Mesodermal cell (in vitro differentiated cells): ENCODE measurements around the gene CCNL2.
A peak's percentile ranks its signal among the peaks of the same experiment; 100 is the strongest.
"Not testable (repeated sequence)": the region's sequence is repeated elsewhere in the genome, so short reads cannot be mapped to it uniquely, and the experiment has no call there.

Experiments
- H3K27ac ChIP-seq: 2 replicates; pipeline ENCODE4 v1.7.0; 2013; ENCODE audit warnings: mild to moderate bottlenecking, low read depth, low read length, moderate library complexity; ENCODE audit not compliant: severe bottlenecking
- H3K36me3 ChIP-seq: 2 replicates; pipeline ENCODE4 v1.7.1; 2013; ENCODE audit warnings: mild to moderate bottlenecking, low read length, moderate library complexity; ENCODE audit not compliant: control insufficient read depth, insufficient read depth
- H3K4me1 ChIP-seq: one replicate; pipeline ENCODE4 v1.7.1; 2013; ENCODE audit warnings: mild to moderate bottlenecking, low read length; ENCODE audit not compliant: insufficient read depth, control insufficient read depth, poor library complexity, severe bottlenecking
- H3K4me3 ChIP-seq: 2 replicates; pipeline ENCODE4 v1.7.0; 2013; ENCODE audit warnings: low read length, control low read depth, mild to moderate bottlenecking; ENCODE audit not compliant: insufficient read depth, poor library complexity, severe bottlenecking; ENCODE audit errors: extremely low read depth
- H3K9me3 ChIP-seq: 2 replicates; pipeline ENCODE4 v1.7.1; 2013; ENCODE audit warnings: mild to moderate bottlenecking, low read length, moderate library complexity; ENCODE audit not compliant: control insufficient read depth
- WGBS, 2 experiments: methylation state at CpG; one replicate each; pipeline ENCODE4 v1.1.5; 2013; ENCODE audit warnings: missing lambda C conversion rate in 2 of 2; ENCODE audit not compliant: insufficient coverage in 2 of 2; 5-methylcytosine and 5-hydroxymethylcytosine counted together

Gene CCNL2

DNA sequence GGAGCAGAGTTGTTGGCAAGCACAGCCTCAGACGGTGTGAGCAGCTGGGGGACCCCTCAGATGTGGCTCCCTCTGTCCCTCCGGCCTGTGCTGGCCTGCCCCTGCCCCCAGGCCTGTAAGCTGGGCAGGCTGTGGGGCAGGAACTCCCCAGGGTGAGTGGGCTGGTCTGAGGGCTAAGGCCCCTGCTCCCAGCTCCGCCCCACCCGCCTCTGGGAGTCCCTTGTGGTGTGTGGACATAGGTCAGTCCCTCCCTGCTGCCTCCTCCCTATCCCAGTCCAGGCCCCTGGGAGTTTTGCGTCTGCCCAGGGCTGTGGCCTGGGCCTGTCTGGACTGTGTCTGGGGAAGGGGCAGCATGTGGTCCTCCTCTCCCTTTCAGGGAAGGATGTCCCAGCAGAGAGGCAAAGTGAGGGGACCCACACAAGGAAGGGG is 32.7 kb upstream of the CCNL2 start:
- H3K36me3 ChIP-seq, result no peaks in the 10 kb centered on the region
- H3K9me3 ChIP-seq, result no peaks in the 10 kb centered on the region
- peaks cover 67% of the 10 kb centered on the region for H3K4me1 ChIP-seq
- WGBS, 2 experiments, result 10 to 22% methylated on average over 1 to 5 of the region's 5 CpGs
- peak overlapping the region; percentile 93 for H3K27ac ChIP-seq
- no peak overlapping the region for H3K4me3 ChIP-seq

DNA sequence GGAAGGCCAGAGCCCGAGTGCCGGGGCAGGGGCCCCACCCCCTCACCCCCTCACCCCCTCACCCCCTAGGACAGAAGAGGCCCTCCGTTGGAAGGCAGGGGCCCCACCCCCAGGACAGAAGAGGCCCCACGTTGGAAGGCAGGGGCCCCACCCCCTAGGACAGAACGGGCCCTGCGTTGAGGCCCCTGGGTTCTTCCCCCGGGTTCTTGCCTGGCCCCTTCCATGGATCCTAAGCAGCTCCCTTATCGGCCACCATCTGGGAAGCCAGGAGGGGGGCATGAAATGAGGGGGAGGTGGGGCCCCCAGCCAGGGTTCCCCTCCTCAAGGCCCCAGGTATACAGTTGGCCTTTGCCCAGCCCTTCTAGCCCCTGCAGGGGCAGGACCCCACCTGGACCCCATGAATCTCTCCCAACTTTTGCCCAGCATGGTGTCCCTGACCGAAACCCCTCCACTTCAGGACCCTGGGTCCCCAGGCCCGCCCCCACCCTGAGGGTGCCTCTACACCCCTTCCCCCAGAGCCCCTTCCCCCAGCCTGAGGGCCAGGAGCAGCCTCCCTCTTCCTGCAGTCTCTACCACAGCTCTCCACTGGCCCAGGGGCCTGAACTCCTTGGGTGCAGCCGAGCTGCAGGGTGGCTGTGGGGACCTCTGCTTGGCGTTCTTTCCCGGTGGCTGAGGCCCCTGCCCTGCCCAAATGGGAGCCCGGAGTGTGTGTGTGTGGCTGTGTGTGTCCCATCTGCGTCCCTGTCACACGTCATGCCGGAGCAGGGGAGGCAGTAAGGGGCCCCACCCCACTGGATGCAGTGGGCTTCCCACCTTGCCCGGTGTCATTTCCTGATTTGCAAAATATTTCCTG is 32.1 kb upstream of the CCNL2 start:
- H3K27ac ChIP-seq, result peak overlapping the region; percentile 93

DNA sequence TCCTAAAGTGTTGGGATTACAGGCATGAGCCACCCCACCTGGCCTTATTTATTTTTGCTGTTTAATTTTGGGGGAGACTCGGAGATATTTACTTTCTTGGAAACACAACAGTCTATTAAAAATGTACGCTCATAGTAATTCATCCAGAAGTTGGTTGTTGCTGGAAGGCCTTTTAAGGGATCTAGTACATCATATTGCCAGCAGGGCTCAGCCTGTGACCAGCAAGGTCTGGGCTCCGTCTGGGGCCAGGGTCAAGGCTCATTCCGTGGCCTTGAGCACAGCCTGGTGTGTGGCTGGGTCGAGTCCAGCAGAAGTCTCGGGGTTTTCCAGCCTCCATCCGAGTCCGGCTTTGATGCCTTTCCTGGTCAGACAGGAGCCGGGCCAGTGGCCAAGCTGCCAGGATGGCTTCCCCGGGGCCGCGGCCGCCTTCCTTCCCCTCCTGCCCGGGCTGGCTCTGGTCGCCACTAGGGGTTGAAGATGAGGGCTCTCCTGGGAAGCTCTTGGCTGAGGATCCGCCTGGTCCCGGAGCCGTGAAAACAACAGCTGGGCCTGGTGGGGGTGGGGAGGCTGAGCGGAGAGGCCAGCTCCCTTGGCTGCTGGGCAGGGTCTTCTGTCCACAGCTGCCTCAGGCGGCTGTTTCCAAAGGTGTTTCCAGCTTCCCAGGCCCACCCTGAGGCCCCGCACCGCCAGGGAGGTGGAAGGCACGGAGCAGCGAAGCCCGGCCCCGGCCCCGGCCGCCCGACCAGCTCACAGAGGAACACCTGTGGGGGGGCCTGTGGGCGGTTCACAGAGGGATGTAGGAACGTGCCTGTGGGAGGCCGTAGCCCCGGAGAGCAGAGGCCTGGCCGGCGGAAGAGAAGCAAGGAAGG is 31.2 kb upstream of the CCNL2 start:
- Histone ChIP-seq H3K4me3 (no peak overlapping the region), H3K9me3 (no peaks in the 10 kb centered on the region), H3K27ac (peak overlapping the region; percentile 64), H3K4me1 (peaks cover 73% of the 10 kb centered on the region), H3K36me3 (no peaks in the 10 kb centered on the region)
- WGBS, 2 experiments, result 34 to 40% methylated on average over 18 to 28 of the region's 35 CpGs

More for the DNA sequence above, 32.1 kb upstream of the CCNL2 start:
- Histone ChIP-seq H3K4me3 (no peak overlapping the region), H3K9me3 (no peaks in the 10 kb centered on the region), H3K4me1 (peaks cover 67% of the 10 kb centered on the region), H3K36me3 (no peaks in the 10 kb centered on the region)
- WGBS, 2 experiments, result 65 to 66% methylated on average over 7 to 9 of the region's 18 CpGs

DNA sequence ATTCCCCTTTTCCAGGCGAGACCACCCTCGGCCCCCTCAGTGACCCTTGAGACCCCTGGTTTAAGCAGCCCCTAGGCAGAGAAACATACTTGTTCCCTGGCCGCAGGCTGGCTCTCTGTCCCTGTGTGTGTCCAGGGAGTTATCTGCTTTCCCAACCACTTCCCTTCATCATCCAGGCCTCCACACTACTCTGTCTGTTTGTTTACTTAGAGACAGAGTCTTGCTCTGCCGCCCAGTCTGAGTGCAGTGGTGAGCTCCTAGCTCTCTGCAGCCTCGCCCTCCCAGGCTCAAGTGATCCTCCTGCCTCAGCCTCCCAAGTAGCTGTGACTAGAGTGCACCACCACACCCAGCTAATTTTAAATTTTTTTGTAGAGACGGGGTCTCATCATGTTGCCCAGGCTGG is 30.5 kb upstream of the CCNL2 start:
- Histone ChIP-seq H3K4me3 (no peak overlapping the region), H3K4me1 (peaks cover 66% of the 10 kb centered on the region), H3K27ac (peak overlapping the region; percentile 64), H3K36me3 (no peaks in the 10 kb centered on the region), H3K9me3 (no peaks in the 10 kb centered on the region)
- WGBS, 2 experiments, result 89 to 96% methylated on average over 6 of the region's 6 CpGs

DNA sequence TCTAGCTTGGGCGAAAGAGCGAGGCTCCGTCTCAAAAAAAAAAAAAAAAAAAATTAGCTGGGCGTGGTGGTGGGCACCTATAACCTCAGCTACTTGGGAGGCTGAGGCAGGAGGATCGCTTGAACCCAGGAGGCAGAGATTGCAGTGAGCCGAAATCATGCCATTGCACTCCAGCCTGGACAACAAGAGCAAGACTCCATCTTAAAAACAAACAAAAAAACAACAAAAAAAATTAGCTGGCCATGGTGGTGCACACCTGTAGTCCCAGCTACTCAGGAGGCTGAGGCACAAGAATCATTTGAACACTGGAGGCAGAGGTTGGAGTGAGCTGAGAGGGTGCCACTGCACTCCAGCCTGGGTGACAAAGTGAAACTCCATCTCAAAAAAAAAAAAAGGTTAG is 29.8 kb upstream of the CCNL2 start:
- H3K4me1 ChIP-seq, result peaks cover 60% of the 10 kb centered on the region
- 95 to 100% methylated on average over 5 to 6 of the region's 6 CpGs for WGBS, 2 experiments
- not testable (repeated sequence) for H3K4me3 ChIP-seq, H3K27ac ChIP-seq, H3K36me3 ChIP-seq, H3K9me3 ChIP-seq

DNA sequence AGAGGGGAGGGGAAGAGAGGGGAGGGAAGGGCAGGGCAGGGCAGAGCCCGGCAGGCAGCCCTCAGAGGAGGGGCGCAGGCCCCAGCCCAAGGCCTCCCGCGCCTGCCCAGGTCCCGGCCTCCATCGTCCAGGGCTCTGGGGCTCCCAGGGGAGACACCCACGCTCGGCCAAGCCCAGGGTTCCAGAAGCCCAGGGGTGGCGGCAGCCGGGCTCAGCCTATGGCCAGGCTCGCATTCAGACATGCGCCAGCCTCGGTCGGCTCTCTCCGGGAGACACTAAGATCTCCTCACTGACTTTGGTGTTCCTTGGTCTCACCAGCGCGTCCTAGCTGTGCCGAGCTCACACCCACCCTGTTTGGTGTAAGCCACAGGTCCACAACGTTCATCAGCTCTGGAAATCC is 29.0 kb upstream of the CCNL2 start:
- Histone ChIP-seq H3K9me3 (no peaks in the 10 kb centered on the region), H3K27ac (no peak overlapping the region), H3K36me3 (no peaks in the 10 kb centered on the region), H3K4me1 (peaks cover 56% of the 10 kb centered on the region), H3K4me3 (no peak overlapping the region)
- 93 to 95% methylated on average over 18 to 19 of the region's 19 CpGs for WGBS, 2 experiments

DNA sequence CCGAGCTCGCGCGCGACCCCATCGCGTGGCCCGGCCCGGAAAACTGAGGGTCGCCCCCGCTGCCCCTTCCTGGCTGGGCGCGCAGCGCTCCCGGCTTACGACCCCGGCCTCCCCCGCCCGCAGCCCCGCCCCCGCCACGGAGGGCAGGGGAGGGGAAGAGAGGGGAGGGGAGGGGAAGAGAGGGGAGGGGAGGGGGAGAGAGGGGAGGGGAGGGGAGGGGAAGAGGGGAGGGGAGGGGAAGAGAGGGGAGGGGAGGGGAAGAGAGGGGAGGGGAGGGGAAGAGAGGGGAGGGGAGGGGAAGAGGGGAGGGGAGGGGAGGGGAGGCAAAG is 28.6 kb upstream of the CCNL2 start:
- Histone ChIP-seq H3K4me1 (peaks cover 53% of the 10 kb centered on the region), H3K27ac (no peak overlapping the region), H3K36me3 (no peaks in the 10 kb centered on the region), H3K9me3 (no peaks in the 10 kb centered on the region), H3K4me3 (peak overlapping the region; percentile 32)
- WGBS, 2 experiments, result 3 to 20% methylated on average over 1 to 8 of the region's 22 CpGs

DNA sequence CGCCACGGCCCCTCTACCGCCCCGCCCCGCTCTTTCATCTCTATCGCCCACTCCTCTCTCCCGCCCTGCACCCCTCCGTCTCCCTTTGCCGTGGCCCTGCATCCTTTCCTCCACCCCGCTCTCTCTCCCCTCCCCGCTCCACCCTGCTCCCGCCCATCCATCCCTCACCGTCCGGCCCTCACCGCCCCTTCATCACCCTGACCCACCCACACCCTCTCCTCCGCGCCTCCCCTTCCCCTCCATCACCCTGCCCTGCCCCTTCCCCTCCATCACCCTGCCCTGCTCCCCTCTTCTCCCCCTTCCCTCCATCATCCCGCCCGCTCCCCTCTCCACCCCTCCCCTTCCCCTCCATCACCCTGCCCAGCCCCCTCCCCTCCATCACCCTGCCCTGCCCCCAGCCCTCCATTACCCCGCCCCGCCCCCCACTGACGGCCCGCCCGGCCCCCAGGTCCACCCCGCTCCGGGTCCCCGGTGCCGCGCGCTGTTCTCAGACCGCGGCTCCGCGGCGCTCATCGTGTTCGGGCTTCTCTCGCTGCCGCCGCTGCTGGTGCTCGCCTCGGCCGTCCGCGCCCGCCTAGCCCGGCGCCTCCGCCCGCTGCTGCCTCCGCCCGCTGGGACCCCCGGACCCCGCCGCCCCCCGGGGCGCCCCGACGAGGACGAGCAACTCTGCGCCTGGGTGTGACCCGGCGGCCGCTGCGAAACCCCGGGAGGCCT is 28.1 kb upstream of the CCNL2 start:
- WGBS, 2 experiments, result 12 to 14% methylated on average over 35 to 50 of the region's 66 CpGs
- Histone ChIP-seq H3K27ac (no peak overlapping the region), H3K4me1 (peaks cover 53% of the 10 kb centered on the region), H3K9me3 (no peaks in the 10 kb centered on the region), H3K36me3 (no peaks in the 10 kb centered on the region), H3K4me3 (peak overlapping the region; percentile 32)

DNA sequence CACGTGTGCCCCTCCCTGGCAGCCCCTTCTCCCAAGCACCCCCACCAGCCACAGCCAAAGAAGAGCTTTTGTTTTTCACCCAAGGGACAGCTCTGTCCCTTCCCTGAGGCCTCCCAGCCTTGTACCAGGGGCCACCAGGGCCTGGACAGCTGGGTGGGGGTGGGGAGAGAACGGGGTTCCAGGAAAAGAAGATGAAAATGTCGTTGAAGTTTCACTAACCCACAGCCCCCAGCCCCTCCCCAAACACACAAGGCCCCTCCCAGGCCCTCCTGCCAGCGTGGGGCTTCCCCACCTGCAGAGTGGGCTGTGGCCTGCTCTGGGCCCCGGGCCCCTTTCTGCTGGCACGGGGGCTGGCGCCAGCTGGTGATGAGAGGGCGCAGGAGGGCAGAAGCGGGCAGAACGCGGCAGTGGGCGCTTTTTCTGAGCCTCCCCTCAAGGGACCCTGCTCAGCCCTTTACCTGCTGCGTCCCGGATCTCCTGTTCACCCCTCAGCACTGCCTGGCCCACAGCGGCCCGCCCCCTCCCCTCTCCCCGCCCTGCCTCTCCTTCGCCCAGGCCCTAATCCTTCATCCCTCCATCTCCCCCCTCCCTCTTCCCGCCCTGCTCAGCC is 27.5 kb upstream of the CCNL2 start:
- peaks cover 53% of the 10 kb centered on the region for H3K4me1 ChIP-seq
- no peaks in the 10 kb centered on the region for H3K9me3 ChIP-seq
- H3K4me3 ChIP-seq, result no peak overlapping the region
- no peaks in the 10 kb centered on the region for H3K36me3 ChIP-seq
- 37 to 39% methylated on average over 11 to 15 of the region's 19 CpGs for WGBS, 2 experiments
- no peak overlapping the region for H3K27ac ChIP-seq

DNA sequence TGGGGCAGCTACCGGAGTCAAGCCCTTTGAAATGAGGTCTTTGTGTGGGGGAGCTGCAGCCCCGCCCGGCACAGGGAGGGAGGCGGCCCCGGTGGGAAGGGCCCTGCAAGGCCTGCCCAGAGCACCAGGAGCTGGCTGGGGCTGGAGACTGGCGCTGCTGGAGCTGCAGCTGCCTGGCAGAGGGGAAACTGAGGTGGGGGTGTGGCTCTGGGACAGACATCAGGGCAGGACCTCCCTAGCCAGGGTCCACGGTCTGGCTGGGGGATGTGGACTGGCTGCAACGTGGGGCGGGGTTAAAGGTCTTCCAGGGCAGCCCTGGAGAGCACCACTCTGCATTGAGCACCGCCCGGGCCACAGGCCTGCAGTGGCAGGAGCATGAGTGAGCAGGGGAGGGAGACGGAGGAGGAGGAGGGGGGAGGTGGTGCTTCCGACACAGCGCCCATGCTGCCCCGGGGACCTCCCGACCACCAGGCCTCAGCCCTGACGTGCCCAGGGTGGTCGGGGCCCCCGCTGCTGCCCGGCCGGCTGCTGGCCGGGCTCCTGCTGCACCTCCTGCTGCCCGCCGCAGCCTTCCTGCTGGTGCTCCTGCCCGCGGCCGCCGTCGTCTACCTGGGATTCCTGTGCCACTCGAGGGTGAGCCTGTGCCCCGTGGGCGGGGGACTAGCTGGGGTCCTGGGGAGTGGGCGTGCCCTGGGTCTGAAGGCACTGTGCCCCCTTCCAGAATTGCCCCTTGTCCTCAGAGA is 26.8 kb upstream of the CCNL2 start:
- peaks cover 51% of the 10 kb centered on the region for H3K4me1 ChIP-seq
- WGBS, 2 experiments, result 52 to 57% methylated on average over 23 to 32 of the region's 33 CpGs
- H3K9me3 ChIP-seq, result no peaks in the 10 kb centered on the region
- H3K36me3 ChIP-seq, result no peaks in the 10 kb centered on the region
- no peak overlapping the region for H3K4me3 ChIP-seq
- no peak overlapping the region for H3K27ac ChIP-seq
